Endothelial cell of umbilical vein (primary cell): ENCODE measurements around the gene TPCN2. TPM values are rescaled to one million over a fixed set of nuclear protein-coding genes. Genes with fewer than 3 reads are reported as not detected.

Experiments used
- BruUV-seq: library from RNA; stranded (reverse); fragments of 400-500 nt; replicated peaks from 2 replicates; lab custom pipeline; 2021; lab: Mats Ljungman, UMichigan
- CTCF ChIA-PET: fragments of 300-600, 350-600 bp; sonication (Branson Sonifier 250); formaldehyde crosslinking; loops from one replicate; lab custom pipeline; 2021; ENCODE audit warnings: antibody characterized with exemption, inconsistent platforms; lab: Charles Lee
- POLR2A ChIA-PET: fragments of 300-600, 350-600 bp; sonication (Branson Sonifier 250); formaldehyde crosslinking; loops from one replicate; lab custom pipeline; 2021; ENCODE audit warnings: antibody characterized with exemption, inconsistent platforms; lab: Charles Lee
- DNase-seq: peaks from one replicate; pipeline ENCODE4 v3.0.0-alpha.2; 2011; ENCODE audit warnings: low read depth, low spot score
- FAIRE-seq: peaks from 2 replicates; lab custom pipeline; 2011; peaks lifted over from hg19 to GRCh38; lab: Jason Lieb, UNC
- H2AFZ ChIP-seq: 2 replicates; pipeline ENCODE4 v1.6.0; 2012; ENCODE audit warnings: low read depth, low read length, control low read depth, inconsistent platforms
- H3K27ac ChIP-seq: 2 replicates; pipeline ENCODE4 v1.5.1; 2011; ENCODE audit warnings: low read depth, mild to moderate bottlenecking, control low read depth, low read length, moderate library complexity; ENCODE audit not compliant: insufficient read depth
- H3K27me3 ChIP-seq, 2 experiments: 2 replicates each; pipeline versions ENCODE4 v1.6.0 to v1.6.1; 2011; ENCODE audit warnings: low read length in 2 of 2, mixed read lengths in 1 of 2; ENCODE audit not compliant: control insufficient read depth in 2 of 2, insufficient read depth in 2 of 2
- H3K36me3 ChIP-seq, 2 experiments: 2 replicates in 1 of 2; 3 replicates in 1 of 2; pipeline ENCODE4 v1.5.1; 2011; ENCODE audit warnings: low read length in 2 of 2, mild to moderate bottlenecking in 1 of 2, moderate library complexity in 1 of 2; ENCODE audit not compliant: control insufficient read depth in 2 of 2, insufficient read depth in 2 of 2; ENCODE audit errors: extremely low read depth in 1 of 2
- H3K4me1 ChIP-seq: 3 replicates; pipeline ENCODE4 v1.5.1; 2011; ENCODE audit warnings: mild to moderate bottlenecking, low read length; ENCODE audit not compliant: control insufficient read depth, insufficient read depth; ENCODE audit errors: extremely low read depth
- H3K4me2 ChIP-seq: 2 replicates; pipeline ENCODE4 v1.6.1; 2011; ENCODE audit warnings: low read length, control low read depth, mixed read lengths; ENCODE audit not compliant: insufficient read depth
- H3K4me3 ChIP-seq, 3 experiments: fragments of 200-600 bp in 1 of 3; sonication (generic), shearing (Covaris generic) in 1 of 3; replicated peaks in 1 of 3; 2 replicates each; pipeline ENCODE4 v1.5.1; 2011 to 2016; ENCODE audit warnings: control low read depth in 3 of 3, low read length in 3 of 3, mild to moderate bottlenecking in 2 of 3, inconsistent platforms in 1 of 3, low read depth in 1 of 3, moderate library complexity in 1 of 3; ENCODE audit not compliant: insufficient read depth in 1 of 3
- H3K79me2 ChIP-seq: 2 replicates; pipeline ENCODE4 v1.6.0; 2012; ENCODE audit warnings: low read length, inconsistent platforms; ENCODE audit not compliant: control insufficient read depth, insufficient read depth
- H3K9ac ChIP-seq: replicated peaks from 2 replicates; pipeline ENCODE3; 2011; ENCODE audit warnings: low read length, control low read depth; ENCODE audit not compliant: insufficient read depth; ENCODE audit errors: extremely low read depth
- H3K9me1 ChIP-seq: replicated peaks from 3 replicates; pipeline ENCODE4 v1.6.0; 2011; ENCODE audit warnings: mild to moderate bottlenecking, low read length; ENCODE audit not compliant: control insufficient read depth, insufficient read depth; ENCODE audit errors: extremely low read depth
- H3K9me3 ChIP-seq: replicated peaks from 2 replicates; pipeline ENCODE4 v1.5.1; 2012; ENCODE audit warnings: low read length, inconsistent platforms; ENCODE audit not compliant: control insufficient read depth, insufficient read depth
- H4K20me1 ChIP-seq: replicated peaks from 2 replicates; pipeline ENCODE3; 2011; ENCODE audit warnings: mild to moderate bottlenecking, low read length; ENCODE audit not compliant: control insufficient read depth, insufficient read depth; ENCODE audit errors: extremely low read depth
- CTCF ChIP-seq, 2 donors: IDR thresholded peaks; 1 replicate in 1 of 2; 2 replicates in 1 of 2; pipeline ENCODE4 v1.5.1; 2011; ENCODE audit warnings: low read length in 2 of 2, mild to moderate bottlenecking in 2 of 2, moderate library complexity in 2 of 2, control low read depth in 1 of 2, inconsistent platforms in 1 of 2, low read depth in 1 of 2; ENCODE audit not compliant: insufficient read depth in 1 of 2; ENCODE audit errors: extremely low read depth in 1 of 2
- EZH2 ChIP-seq: IDR thresholded peaks from 2 replicates; pipeline ENCODE4 v1.6.1; 2012; ENCODE audit warnings: borderline replicate concordance, low read depth, mild to moderate bottlenecking, moderate library complexity, low read length, inconsistent platforms; ENCODE audit not compliant: severe bottlenecking
- FOS ChIP-seq: IDR thresholded peaks from 2 replicates; pipeline ENCODE4 v1.6.1; 2011; ENCODE audit warnings: mild to moderate bottlenecking, low read length, moderate library complexity, borderline replicate concordance; ENCODE audit not compliant: insufficient read depth
- GATA2 ChIP-seq: IDR thresholded peaks from 2 replicates; pipeline ENCODE4 v1.7.0; 2011; ENCODE audit warnings: low read depth, mild to moderate bottlenecking, moderate library complexity, mixed read lengths, low read length; ENCODE audit not compliant: insufficient read length, insufficient read depth
- JUN ChIP-seq: IDR thresholded peaks from 2 replicates; pipeline ENCODE4 v1.6.1; 2011; ENCODE audit warnings: borderline replicate concordance, low read depth; ENCODE audit not compliant: insufficient read length, insufficient read depth
- MAX ChIP-seq: IDR thresholded peaks from 2 replicates; pipeline ENCODE4 v1.6.1; 2011; ENCODE audit not compliant: insufficient read depth, insufficient read length
- MYC ChIP-seq: IDR thresholded peaks from one replicate; pipeline ENCODE4 v1.6.1; 2011; ENCODE audit warnings: mild to moderate bottlenecking, low read depth, low read length
- POLR2A ChIP-seq: IDR thresholded peaks from 2 replicates; pipeline ENCODE4 v1.6.1; 2012; ENCODE audit warnings: low read depth, mild to moderate bottlenecking, control low read depth, low read length
- POLR2AphosphoS5 ChIP-seq: IDR thresholded peaks from 2 replicates; pipeline ENCODE4 v1.6.1; 2012; ENCODE audit warnings: low read depth, mild to moderate bottlenecking, control low read depth, low read length, moderate library complexity; ENCODE audit not compliant: insufficient read depth
- dilution Hi-C: fragments of 300-500 bp; cut with MboI; formaldehyde crosslinking; loops from one replicate; pipeline ENCODE4 v1.15.0; 2019; ENCODE audit warnings: low sequenced_read_pairs; ENCODE audit not compliant: extremely low pct_ligation_motif_present
- intact Hi-C: fragments of 100-400 bp; cut with micrococcal nuclease; formaldehyde crosslinking; loops from one replicate; pipeline ENCODE4 v1.10.0; 2022
- polyA plus RNA-seq, 4 experiments: library from polyadenylated mRNA; depleted of rRNA in 3 of 4; stranded (reverse) in 3 of 4; unstranded in 1 of 4; fragments of >200 nt; gene quantifications; 2 replicates each; pipeline versions ENCODE4 v1.2.1 to v1.2.3, GENCODE V29; 2011 to 2012; ENCODE audit warnings: missing spikeins in 1 of 4
- total RNA-seq: library from RNA; stranded (reverse); gene quantifications from 2 replicates; pipeline ENCODE4 v1.2.3, GENCODE V29; 2021

The TPCN2 gene
- total and polyA plus RNA-seq, 2 donors (not counting 3 experiments of a cell fraction or from before 2014, with no cell fraction given), result 10.3 to 13.4 TPM

- Histone ChIP-seq H3K27me3 (no peaks in the 10 kb centered on the region), H2AFZ (no peak overlapping the region), H3K9ac (no peak overlapping the region), H4K20me1 (no peaks in the 10 kb centered on the region), H3K9me1 (no peaks in the 10 kb centered on the region), H3K4me2 (no peak overlapping the region), H3K4me3 (no peak overlapping the region), H3K79me2 (no peaks in the 10 kb centered on the region), H3K4me1 (peaks cover 4% of the 10 kb centered on the region), H3K36me3 (no peaks in the 10 kb centered on the region), H3K9me3 (no peaks in the 10 kb centered on the region), H3K27ac (no peak overlapping the region)
- ChIA-PET CTCF (interaction anchor here (1.2 kb wide), 1 partner anchor 41 kb away, joined by 4 read pairs; no protein-coding TSS in a partner anchor), POLR2A (no interaction called here)
- DNase-seq (no peak), FAIRE-seq (no peak)
- dilution Hi-C loops (no loop called here), intact Hi-C loops (no loop called here)
- TF ChIP-seq POLR2AphosphoS5, result no peak
- TF ChIP-seq GATA2, result no peak
- TF ChIP-seq MAX, result no peak
- TF ChIP-seq MYC, result no peak
- TF ChIP-seq FOS, result no peak
- TF ChIP-seq EZH2, result no peak
- TF ChIP-seq CTCF (IDR thresholded peaks at IDR 0.05; ENCODE audit: extremely low read depth in 1 of 2, insufficient read depth in 1 of 2, low read depth in 1 of 2, low read length in 2 of 2), result no peak
- TF ChIP-seq JUN, result no peak
- no peak for TF ChIP-seq POLR2A
- BruUV-seq, result no TSS peak
Observed at GRCh38 chr11:69003301-69003865, 45.3 kb upstream of the TPCN2 start.
